ENCODE data around the gene DENND10. TPM values are rescaled to one million over a fixed set of nuclear protein-coding genes. Genes with fewer than 3 reads are reported as not detected.

Gene DENND10
- total RNA-seq, 1 experiment from 2014 or later, result 15.8 TPM

GRCh38 chr10:119138346-119139306, 34.7 kb downstream of the DENND10 start:
- Mint-ChIP-seq H3K27me3 (ENCODE audit: unreplicated experiment) (no peaks in the 10 kb centered on the region), H3K9me3 (ENCODE audit: low read depth, unreplicated experiment) (no peaks in the 10 kb centered on the region), H3K36me3 (ENCODE audit: insufficient read depth, unreplicated experiment) (peaks cover 5% of the 10 kb centered on the region), H3K4me3 (ENCODE audit: low read depth, unreplicated experiment) (no peak overlapping the region), H3K27ac (ENCODE audit: unreplicated experiment) (peak overlapping the region; percentile 21), H3K4me1 (ENCODE audit: low read depth, unreplicated experiment) (no peaks in the 10 kb centered on the region)
- no TSS peak for BruUV-seq (replicated peaks)
- CTCF ChIA-PET, result interaction anchor here (0.7 kb wide), 1 partner anchor 70 kb away, joined by 7 read pairs; no protein-coding TSS in a partner anchor
- TF ChIP-seq, protein P1, sequence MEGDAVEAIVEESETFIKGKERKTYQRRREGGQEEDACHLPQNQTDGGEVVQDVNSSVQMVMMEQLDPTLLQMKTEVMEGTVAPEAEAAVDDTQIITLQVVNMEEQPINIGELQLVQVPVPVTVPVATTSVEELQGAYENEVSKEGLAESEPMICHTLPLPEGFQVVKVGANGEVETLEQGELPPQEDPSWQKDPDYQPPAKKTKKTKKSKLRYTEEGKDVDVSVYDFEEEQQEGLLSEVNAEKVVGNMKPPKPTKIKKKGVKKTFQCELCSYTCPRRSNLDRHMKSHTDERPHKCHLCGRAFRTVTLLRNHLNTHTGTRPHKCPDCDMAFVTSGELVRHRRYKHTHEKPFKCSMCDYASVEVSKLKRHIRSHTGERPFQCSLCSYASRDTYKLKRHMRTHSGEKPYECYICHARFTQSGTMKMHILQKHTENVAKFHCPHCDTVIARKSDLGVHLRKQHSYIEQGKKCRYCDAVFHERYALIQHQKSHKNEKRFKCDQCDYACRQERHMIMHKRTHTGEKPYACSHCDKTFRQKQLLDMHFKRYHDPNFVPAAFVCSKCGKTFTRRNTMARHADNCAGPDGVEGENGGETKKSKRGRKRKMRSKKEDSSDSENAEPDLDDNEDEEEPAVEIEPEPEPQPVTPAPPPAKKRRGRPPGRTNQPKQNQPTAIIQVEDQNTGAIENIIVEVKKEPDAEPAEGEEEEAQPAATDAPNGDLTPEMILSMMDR (IDR thresholded peaks at IDR 0.05; ENCODE audit: unreplicated experiment), result no peak
- intact Hi-C loops (cut with micrococcal nuclease; ENCODE audit: unreplicated experiment), result no loop called here
- no peak for DNase-seq

- Mint-ChIP-seq H3K4me1 (ENCODE audit: low read depth, unreplicated experiment) (no peaks in the 10 kb centered on the region), H3K27ac (ENCODE audit: unreplicated experiment) (peak overlapping the region; percentile 21), H3K4me3 (ENCODE audit: low read depth, unreplicated experiment) (no peak overlapping the region), H3K36me3 (ENCODE audit: insufficient read depth, unreplicated experiment) (no peaks in the 10 kb centered on the region), H3K9me3 (ENCODE audit: low read depth, unreplicated experiment) (no peaks in the 10 kb centered on the region), H3K27me3 (ENCODE audit: unreplicated experiment) (no peaks in the 10 kb centered on the region)
- intact Hi-C loops (cut with micrococcal nuclease; ENCODE audit: unreplicated experiment), result no loop called here
- TF ChIP-seq, protein P1 (IDR thresholded peaks at IDR 0.05; ENCODE audit: unreplicated experiment), result no peak
- BruUV-seq (replicated peaks), result no TSS peak
- CTCF ChIA-PET, result interaction anchor here (1.0 kb wide), 1 partner anchor 306 kb away, joined by 3 read pairs; no protein-coding TSS in a partner anchor
- DNase-seq, result peak; percentile 8
Measured at GRCh38 chr10:119139464-119140067, 35.7 kb downstream of the DENND10 start.

DNA sequence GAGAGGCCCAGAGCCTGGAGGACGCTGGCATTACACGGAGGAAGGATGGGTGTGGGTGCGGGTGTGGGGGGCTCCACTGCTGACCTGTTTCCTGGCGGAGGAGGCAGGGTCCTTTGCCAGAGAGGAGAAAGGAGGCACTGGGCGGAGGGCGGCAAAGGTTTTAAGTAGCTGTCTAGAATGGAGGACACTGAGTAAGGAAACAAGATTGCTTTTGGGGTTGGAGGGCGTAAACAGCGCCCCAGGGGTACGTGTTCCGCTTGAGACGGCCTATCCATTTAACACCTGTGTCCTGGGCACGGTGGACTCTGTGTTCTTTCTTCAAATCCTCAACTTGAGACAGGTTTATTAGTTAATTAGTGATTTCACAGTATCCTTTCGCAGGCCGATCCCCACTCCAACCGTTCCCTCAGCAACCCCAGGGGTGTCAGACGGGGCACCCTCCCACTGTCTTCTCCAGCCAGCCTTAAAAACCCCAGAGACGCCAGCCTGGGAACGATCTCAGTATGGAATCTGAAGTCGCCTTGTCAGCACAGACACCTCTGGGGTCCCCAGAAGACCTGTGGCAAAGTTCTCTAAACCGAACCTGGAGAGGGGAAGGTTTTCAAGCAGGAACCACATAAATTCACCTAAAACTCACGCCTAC, 36.8 kb downstream of the DENND10 start:
- Mint-ChIP-seq H3K4me1 (ENCODE audit: low read depth, unreplicated experiment) (no peaks in the 10 kb centered on the region), H3K4me3 (ENCODE audit: low read depth, unreplicated experiment) (no peak overlapping the region), H3K9me3 (ENCODE audit: low read depth, unreplicated experiment) (no peaks in the 10 kb centered on the region), H3K27ac (ENCODE audit: unreplicated experiment) (no peak overlapping the region), H3K36me3 (ENCODE audit: insufficient read depth, unreplicated experiment) (no peaks in the 10 kb centered on the region), H3K27me3 (ENCODE audit: unreplicated experiment) (no peaks in the 10 kb centered on the region)
- intact Hi-C loops (cut with micrococcal nuclease; ENCODE audit: unreplicated experiment), result no loop called here
- no TSS peak for BruUV-seq (replicated peaks)
- CTCF ChIA-PET, result no interaction called here
- TF ChIP-seq, protein P1 (IDR thresholded peaks at IDR 0.05; ENCODE audit: unreplicated experiment), result no peak
- DNase-seq, result no peak

DNA sequence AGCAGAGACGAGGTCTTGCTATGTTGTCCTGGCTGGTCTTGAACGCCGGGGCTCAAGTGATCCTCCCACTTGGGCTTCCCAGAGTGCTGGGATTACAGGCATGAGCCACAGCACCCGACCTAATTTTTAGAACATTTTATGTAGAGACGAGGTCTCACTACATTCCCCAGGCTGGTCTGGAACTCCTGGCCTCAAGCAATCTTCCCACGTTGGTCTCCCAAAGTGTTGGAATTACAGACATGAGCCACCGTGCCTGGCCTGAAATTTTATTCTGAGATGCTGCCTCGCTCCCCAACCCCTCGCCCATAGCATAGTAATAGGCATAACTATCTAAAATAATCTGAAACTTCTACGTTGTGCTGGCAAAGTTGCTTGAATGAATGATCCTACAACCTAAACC, 39.7 kb downstream of the DENND10 start:
- Mint-ChIP-seq H3K36me3 (ENCODE audit: insufficient read depth, unreplicated experiment) (peaks cover 4% of the 10 kb centered on the region), H3K27ac (ENCODE audit: unreplicated experiment) (no peak overlapping the region), H3K4me1 (ENCODE audit: low read depth, unreplicated experiment) (no peaks in the 10 kb centered on the region), H3K27me3 (ENCODE audit: unreplicated experiment) (no peaks in the 10 kb centered on the region), H3K9me3 (ENCODE audit: low read depth, unreplicated experiment) (no peaks in the 10 kb centered on the region), H3K4me3 (ENCODE audit: low read depth, unreplicated experiment) (no peak overlapping the region)
- no peak for DNase-seq
- BruUV-seq (replicated peaks), result no TSS peak
- TF ChIP-seq, protein P1 (IDR thresholded peaks at IDR 0.05; ENCODE audit: unreplicated experiment), result no peak
- CTCF ChIA-PET, result no interaction called here
- intact Hi-C loops (cut with micrococcal nuclease; ENCODE audit: unreplicated experiment), result no loop called here
